CD4-positive, alpha-beta T cell treated with Interleukin-10 for 1 hour (primary cell): ENCODE results near the gene TP53INP2.
"Not testable (repeated sequence)": the region's sequence is repeated elsewhere in the genome, so short reads cannot be mapped to it uniquely, and the experiment has no call there.

ENCODE experiments used
- DNase-seq: peaks from one replicate; pipeline ENCODE4 v3.0.0-alpha.2; 2020

TP53INP2 gene

GRCh38 chr20:34704177-34705007, at the start of gene TP53INP2:
Gene TP53INP2, plus strand, starts transcription at chr20:34704344. Its CDS starts 4,396 bp downstream, at chr20:34708740.
- peak; percentile 93 for DNase-seq

GRCh38 chr20:34658654-34659053, 45.5 kb upstream of the TP53INP2 start:
- not testable (repeated sequence) for DNase-seq

GRCh38 chr20:34661811-34662210, 42.3 kb upstream of the TP53INP2 start:
- DNase-seq: not testable (repeated sequence)

- DNase-seq: no peak
Observed at GRCh38 chr20:34663213-34663943, 40.8 kb upstream of the TP53INP2 start.

- not testable (repeated sequence) for DNase-seq
Observed at GRCh38 chr20:34664751-34665150, 39.4 kb upstream of the TP53INP2 start.

- no peak for DNase-seq
Observed at GRCh38 chr20:34669094-34669493, 35.0 kb upstream of the TP53INP2 start.

GRCh38 chr20:34673412-34673811, 30.7 kb upstream of the TP53INP2 start:
- DNase-seq: no peak

- no peak for DNase-seq
Observed at GRCh38 chr20:34675561-34675960, 28.6 kb upstream of the TP53INP2 start.

GRCh38 chr20:34675993-34676641, 28.0 kb upstream of the TP53INP2 start:
- no peak for DNase-seq

GRCh38 chr20:34676642-34677373, 27.3 kb upstream of the TP53INP2 start, which contains the start of gene PIGU:
Gene PIGU, minus strand, starts transcription at chr20:34677092. Its CDS starts 7 bp downstream, at chr20:34677085.
- peak; percentile 96 for DNase-seq

GRCh38 chr20:34680586-34681175, 23.5 kb upstream of the TP53INP2 start:
- no peak for DNase-seq

- DNase-seq: no peak
Observed at GRCh38 chr20:34683667-34684066, 20.5 kb upstream of the TP53INP2 start.

- no peak for DNase-seq
Observed at GRCh38 chr20:34689486-34689885, 14.7 kb upstream of the TP53INP2 start.

- DNase-seq: no peak
Observed at GRCh38 chr20:34691838-34692237, 12.3 kb upstream of the TP53INP2 start.

- DNase-seq: no peak
Observed at GRCh38 chr20:34693414-34693813, 10.7 kb upstream of the TP53INP2 start.

- DNase-seq: no peak
Observed at GRCh38 chr20:34701405-34702085, 2.6 kb upstream of the TP53INP2 start.

- no peak for DNase-seq
Observed at GRCh38 chr20:34703061-34703423, 1.1 kb upstream of the TP53INP2 start.

- DNase-seq: no peak
Observed at GRCh38 chr20:34703424-34704176, 544 bp upstream of the TP53INP2 start.

GRCh38 chr20:34705008-34705396, 858 bp downstream of the TP53INP2 start:
- no peak for DNase-seq

GRCh38 chr20:34705397-34706301, 1.5 kb downstream of the TP53INP2 start:
- no peak for DNase-seq
